H7 (cell line): ENCODE data around the gene RASGRP1. TPM values are rescaled to one million over a fixed set of nuclear protein-coding genes. Genes with fewer than 3 reads are reported as not detected.
"Not testable (repeated sequence)": the region's sequence is repeated elsewhere in the genome, so short reads cannot be mapped to it uniquely, and the experiment has no call there.

Experiments used
- DNase-seq: peaks from one replicate; pipeline ENCODE4 v3.0.0; 2012
- H3K27me3 ChIP-seq: 2 replicates; pipeline ENCODE4 v1.6.0; 2011; ENCODE audit warnings: mild to moderate bottlenecking, low read length; ENCODE audit not compliant: control insufficient read depth, insufficient read depth
- H3K36me3 ChIP-seq: replicated peaks from 2 replicates; pipeline ENCODE4 v1.5.1; 2011; ENCODE audit warnings: low read length; ENCODE audit not compliant: control insufficient read depth, insufficient read depth
- H3K4me3 ChIP-seq: 2 replicates; pipeline ENCODE4 v1.5.1; 2011; ENCODE audit warnings: low read depth, mild to moderate bottlenecking, control low read depth, low read length, moderate library complexity; ENCODE audit not compliant: insufficient read depth
- total RNA-seq: library from RNA; depleted of rRNA; stranded (reverse); fragments of >200 nt; shearing (Covaris generic); gene quantifications from 2 replicates; pipeline ENCODE4 v1.2.3, GENCODE V29; 2014

Gene RASGRP1
- total RNA-seq, 1 experiment from 2014 or later, result 2.8 TPM

DNA sequence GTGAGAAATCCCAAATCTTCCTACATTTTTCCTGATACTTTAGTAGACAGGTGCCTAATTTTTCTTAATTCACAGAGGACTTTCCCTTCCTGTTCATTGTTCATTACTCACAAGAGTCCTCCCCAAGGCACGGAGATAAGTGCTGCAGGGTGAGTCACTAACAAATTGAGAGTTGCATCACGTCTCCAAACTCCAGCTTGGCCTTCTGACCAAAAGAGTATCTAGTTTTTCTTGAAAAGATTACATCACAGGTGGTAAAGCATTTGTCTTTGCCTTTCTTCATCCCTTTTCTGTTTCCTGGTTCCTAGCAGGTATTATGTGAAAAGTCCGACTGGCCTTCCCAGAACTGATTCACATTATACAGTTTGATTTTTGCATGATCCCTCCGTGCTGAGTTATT lies 24.9 kb upstream of the RASGRP1 start:
- H3K27me3 ChIP-seq, result no peaks in the 10 kb centered on the region
- H3K36me3 ChIP-seq, result no peaks in the 10 kb centered on the region
- H3K4me3 ChIP-seq, result no peak overlapping the region
- DNase-seq, result no peak

DNA sequence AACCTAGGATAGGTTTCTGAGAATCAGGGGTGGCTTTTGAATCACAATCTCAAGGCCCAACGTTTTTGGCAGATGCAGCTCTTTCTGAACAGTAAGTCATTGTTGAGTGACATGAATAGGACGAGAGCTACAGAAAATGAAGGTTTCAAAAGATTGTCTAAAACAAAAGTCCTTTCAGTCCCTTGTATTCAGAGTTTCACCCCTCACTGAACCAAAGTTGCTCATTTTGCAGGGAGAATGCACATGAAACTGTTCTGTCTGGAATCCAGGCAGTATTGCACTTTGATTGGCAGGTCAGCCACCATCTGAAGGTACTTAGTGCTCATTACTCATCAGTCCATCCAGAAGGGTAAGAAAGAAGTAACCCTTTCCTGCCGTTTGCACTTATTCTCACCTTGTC lies 24.1 kb upstream of the RASGRP1 start:
- no peak for DNase-seq
- no peaks in the 10 kb centered on the region for H3K27me3 ChIP-seq
- no peaks in the 10 kb centered on the region for H3K36me3 ChIP-seq
- no peak overlapping the region for H3K4me3 ChIP-seq

GRCh38 chr15:38587214-38587613 lies 22.6 kb upstream of the RASGRP1 start:
- no peak overlapping the region for H3K4me3 ChIP-seq
- no peaks in the 10 kb centered on the region for H3K36me3 ChIP-seq
- DNase-seq, result no peak
- H3K27me3 ChIP-seq, result no peaks in the 10 kb centered on the region

DNA sequence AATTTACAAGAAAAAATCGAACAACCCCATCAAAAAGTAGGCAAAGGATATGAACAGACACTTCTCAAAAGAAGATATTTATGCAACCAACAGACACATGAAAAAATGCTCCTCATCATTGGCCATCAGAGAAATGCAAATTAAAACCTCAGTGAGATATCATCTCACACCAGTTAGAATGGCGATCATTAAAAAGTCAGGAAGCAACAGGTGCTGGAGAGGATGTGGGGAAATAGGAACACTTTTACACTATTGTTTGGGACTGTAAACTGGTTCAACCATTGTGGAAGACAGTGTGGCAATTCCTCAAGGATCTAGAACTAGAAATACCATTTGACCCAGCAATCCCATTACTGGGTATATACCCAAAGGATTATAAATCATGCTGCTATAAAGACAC lies 21.4 kb upstream of the RASGRP1 start:
- DNase-seq, H3K36me3 ChIP-seq, H3K4me3 ChIP-seq, H3K27me3 ChIP-seq: not testable (repeated sequence)

- no peak overlapping the region for H3K4me3 ChIP-seq
- no peaks in the 10 kb centered on the region for H3K27me3 ChIP-seq
- no peaks in the 10 kb centered on the region for H3K36me3 ChIP-seq
- DNase-seq, result no peak
Measured at GRCh38 chr15:38578626-38579025, 14.0 kb upstream of the RASGRP1 start.

- Histone ChIP-seq H3K4me3 (no peak overlapping the region), H3K36me3 (no peaks in the 10 kb centered on the region), H3K27me3 (no peaks in the 10 kb centered on the region)
- no peak for DNase-seq
Measured at GRCh38 chr15:38577424-38577987, 12.9 kb upstream of the RASGRP1 start.

GRCh38 chr15:38576837-38577236 lies 12.2 kb upstream of the RASGRP1 start:
- DNase-seq, result no peak
- no peak overlapping the region for H3K4me3 ChIP-seq
- H3K27me3 ChIP-seq, result no peaks in the 10 kb centered on the region
- no peaks in the 10 kb centered on the region for H3K36me3 ChIP-seq

DNA sequence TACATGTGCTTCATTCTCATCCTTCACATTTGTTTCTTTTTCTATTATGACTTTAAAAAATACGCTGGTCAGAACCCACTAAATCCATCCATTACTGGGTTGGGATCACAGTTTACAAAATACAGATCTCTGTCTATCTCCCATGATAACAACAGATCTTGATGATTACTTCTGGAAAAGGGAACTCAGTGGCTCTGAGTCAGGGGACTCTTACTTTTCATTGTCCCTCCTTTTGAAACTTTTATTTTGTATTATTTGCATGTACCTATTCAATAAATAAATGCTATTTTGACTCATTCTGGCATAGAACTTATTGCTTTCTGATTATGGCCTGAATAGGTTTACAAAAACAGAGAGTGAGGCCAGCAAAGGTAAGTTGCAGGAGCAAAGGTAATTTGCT lies 11.6 kb upstream of the RASGRP1 start:
- no peak for DNase-seq
- Histone ChIP-seq H3K4me3 (no peak overlapping the region), H3K27me3 (no peaks in the 10 kb centered on the region), H3K36me3 (no peaks in the 10 kb centered on the region)

- peaks cover 31% of the 10 kb centered on the region for H3K27me3 ChIP-seq
Measured at GRCh38 chr15:38565287-38565670, 665 bp upstream of the RASGRP1 start.

GRCh38 chr15:38563723-38564519 lies 693 bp downstream of the RASGRP1 start:
- Histone ChIP-seq H3K36me3 (no peaks in the 10 kb centered on the region), H3K4me3 (peak overlapping the region; percentile 81), H3K27me3 (peaks cover 31% of the 10 kb centered on the region)
- peak; percentile 85 for DNase-seq

More at GRCh38 chr15:38565287-38565670, 665 bp upstream of the RASGRP1 start:
- DNase-seq, result no peak
- H3K4me3 ChIP-seq, result peak overlapping the region; percentile 81
- no peaks in the 10 kb centered on the region for H3K36me3 ChIP-seq

DNA sequence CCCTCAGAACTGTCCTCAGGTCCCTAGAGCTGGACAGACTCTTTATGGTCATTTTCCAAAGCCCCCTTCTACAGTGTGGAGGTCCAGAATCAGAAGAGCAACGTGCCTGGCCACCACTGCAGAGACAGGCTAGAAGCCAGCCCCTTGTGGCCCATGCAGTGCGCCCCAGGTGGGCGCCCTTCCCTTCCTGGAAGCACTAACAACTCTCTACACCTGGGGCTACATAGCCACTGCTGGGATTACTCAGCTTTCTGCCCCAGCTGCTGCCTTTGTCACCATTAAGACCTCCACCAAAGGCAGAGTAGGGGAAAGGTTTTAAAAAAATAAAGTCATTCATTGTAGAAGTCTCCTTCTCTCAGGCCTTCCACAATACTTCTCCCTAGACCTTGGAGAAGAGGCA lies 2.3 kb downstream of the RASGRP1 start:
- peak; percentile 30 for DNase-seq
- no peak overlapping the region for H3K4me3 ChIP-seq
- peaks cover 31% of the 10 kb centered on the region for H3K27me3 ChIP-seq
- H3K36me3 ChIP-seq, result no peaks in the 10 kb centered on the region

GRCh38 chr15:38560456-38560926 lies 4.1 kb downstream of the RASGRP1 start:
- DNase-seq, result no peak
- peaks cover 18% of the 10 kb centered on the region for H3K27me3 ChIP-seq
- no peak overlapping the region for H3K4me3 ChIP-seq
- no peaks in the 10 kb centered on the region for H3K36me3 ChIP-seq

- H3K27me3 ChIP-seq, result peaks cover 11% of the 10 kb centered on the region
- no peak for DNase-seq
- H3K4me3 ChIP-seq, result no peak overlapping the region
- no peaks in the 10 kb centered on the region for H3K36me3 ChIP-seq
Measured at GRCh38 chr15:38559636-38560307, 4.8 kb downstream of the RASGRP1 start.

- DNase-seq, result no peak
Measured at GRCh38 chr15:38559131-38559530, 5.5 kb downstream of the RASGRP1 start.

More at GRCh38 chr15:38559131-38559530, 5.5 kb downstream of the RASGRP1 start:
- Histone ChIP-seq H3K36me3 (no peaks in the 10 kb centered on the region), H3K4me3 (no peak overlapping the region), H3K27me3 (peaks cover 7% of the 10 kb centered on the region)
